ENCODE measurements around the gene ZDHHC18.

DNA sequence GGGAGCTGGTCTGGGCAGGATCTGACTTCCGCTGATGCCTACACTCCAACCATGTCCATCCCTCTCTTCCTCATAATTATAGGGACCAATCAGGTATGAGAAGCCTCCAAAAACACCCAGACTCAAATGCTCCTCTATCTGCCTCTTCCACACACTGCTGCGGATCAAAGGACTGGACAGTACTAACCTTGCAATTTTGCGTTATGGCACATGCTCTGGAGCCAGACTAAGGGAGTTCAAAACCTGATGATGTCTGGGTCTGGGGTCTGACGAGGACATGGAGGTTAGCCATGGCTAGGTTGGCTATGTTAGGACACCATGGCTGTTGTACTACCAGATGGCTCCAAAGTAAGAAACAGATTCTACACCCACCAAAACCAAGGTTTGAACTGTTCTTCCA lies 53.3 kb downstream of the ZDHHC18 start:
- TF ChIP-seq, protein P1, sequence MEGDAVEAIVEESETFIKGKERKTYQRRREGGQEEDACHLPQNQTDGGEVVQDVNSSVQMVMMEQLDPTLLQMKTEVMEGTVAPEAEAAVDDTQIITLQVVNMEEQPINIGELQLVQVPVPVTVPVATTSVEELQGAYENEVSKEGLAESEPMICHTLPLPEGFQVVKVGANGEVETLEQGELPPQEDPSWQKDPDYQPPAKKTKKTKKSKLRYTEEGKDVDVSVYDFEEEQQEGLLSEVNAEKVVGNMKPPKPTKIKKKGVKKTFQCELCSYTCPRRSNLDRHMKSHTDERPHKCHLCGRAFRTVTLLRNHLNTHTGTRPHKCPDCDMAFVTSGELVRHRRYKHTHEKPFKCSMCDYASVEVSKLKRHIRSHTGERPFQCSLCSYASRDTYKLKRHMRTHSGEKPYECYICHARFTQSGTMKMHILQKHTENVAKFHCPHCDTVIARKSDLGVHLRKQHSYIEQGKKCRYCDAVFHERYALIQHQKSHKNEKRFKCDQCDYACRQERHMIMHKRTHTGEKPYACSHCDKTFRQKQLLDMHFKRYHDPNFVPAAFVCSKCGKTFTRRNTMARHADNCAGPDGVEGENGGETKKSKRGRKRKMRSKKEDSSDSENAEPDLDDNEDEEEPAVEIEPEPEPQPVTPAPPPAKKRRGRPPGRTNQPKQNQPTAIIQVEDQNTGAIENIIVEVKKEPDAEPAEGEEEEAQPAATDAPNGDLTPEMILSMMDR (IDR thresholded peaks at IDR 0.05): no peak
- TF ChIP-seq POLR2AphosphoS5 (IDR thresholded peaks at IDR 0.05) (no peak), EP300 (IDR thresholded peaks at IDR 0.05) (no peak), POLR2A (IDR thresholded peaks at IDR 0.05; ENCODE audit: low read depth) (no peak)
